ENCODE results near the gene WFIKKN1.

WFIKKN1 gene

DNA sequence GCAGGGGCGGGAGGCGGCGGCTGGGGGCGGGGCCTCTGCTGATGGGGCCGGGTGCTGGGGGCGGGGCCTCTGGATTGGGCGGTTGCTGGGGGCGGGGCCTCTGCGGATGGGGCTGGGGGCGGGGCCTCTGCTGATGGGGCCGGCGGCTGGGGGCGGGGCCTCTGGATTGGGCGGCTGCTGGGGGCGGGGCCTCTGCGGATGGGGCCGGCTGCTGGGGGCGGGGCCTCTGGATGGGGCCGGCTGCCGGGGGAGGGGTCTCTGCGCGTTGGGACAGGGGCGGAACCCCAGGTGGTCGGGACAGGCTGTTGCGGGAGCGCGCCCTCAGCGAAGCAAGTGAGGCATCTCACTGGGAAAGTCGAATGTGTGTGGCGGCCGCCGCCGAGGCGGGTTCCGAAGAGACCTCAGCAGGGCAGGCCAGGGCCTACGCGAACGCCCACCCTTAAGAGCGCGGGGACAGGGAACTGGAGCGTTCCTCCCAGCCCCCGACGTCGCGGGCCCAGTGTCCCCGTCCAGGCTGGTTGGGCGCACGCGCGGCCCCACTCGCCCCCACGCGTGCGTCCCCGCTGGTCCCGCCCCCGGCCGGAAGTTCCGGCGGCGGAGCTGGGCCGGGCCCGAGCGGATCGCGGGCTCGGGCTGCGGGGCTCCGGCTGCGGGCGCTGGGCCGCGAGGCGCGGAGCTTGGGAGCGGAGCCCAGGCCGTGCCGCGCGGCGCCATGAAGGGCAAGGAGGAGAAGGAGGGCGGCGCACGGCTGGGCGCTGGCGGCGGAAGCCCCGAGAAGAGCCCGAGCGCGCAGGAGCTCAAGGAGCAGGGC is 49.2 kb downstream of the WFIKKN1 start, which contains the start of gene STUB1:
Gene STUB1, plus strand, starts transcription at position 597 of the 811 bp plus-strand sequence. Its CDS starts 116 bp downstream, at position 713.
- peaks cover 29% of the 10 kb centered on the region for H3K27me3 Mint-ChIP-seq
- DNase-seq: peak; percentile 95
- H3K36me3 Mint-ChIP-seq: peaks cover 15% of the 10 kb centered on the region
- H3K27ac Mint-ChIP-seq: peak within 1 kb of the TSS; percentile 88
- peaks cover 38% of the 10 kb centered on the region for H3K4me1 Mint-ChIP-seq
- H3K4me3 Mint-ChIP-seq: peak within 1 kb of the TSS; percentile 81
- CTCF ChIA-PET: interaction anchor here (0.9 to 1.7 kb wide), 2 partner anchors 12 to 32 kb away, joined by 3 to 6 read pairs; partner anchors contain the start of gene RHOT2
- no peaks in the 10 kb centered on the region for H3K9me3 Mint-ChIP-seq

DNA sequence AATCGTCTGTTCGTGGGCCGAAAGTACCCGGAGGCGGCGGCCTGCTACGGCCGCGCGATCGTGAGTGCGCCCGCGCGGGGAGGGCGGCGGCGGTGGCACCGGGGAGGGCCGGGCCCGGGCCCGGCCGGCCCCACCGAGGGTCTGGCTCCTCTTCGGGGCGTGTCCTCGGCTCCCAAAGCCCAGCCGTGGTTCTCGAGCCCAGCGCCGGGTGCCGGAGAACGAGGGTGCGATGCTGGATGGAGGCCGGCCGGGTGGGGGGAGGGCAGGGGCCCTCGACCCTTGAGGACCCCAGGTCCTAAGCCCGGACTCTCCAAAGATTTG is 49.8 kb downstream of the WFIKKN1 start:
- Mint-ChIP-seq H3K4me1 (peaks cover 38% of the 10 kb centered on the region), H3K9me3 (no peaks in the 10 kb centered on the region), H3K36me3 (peaks cover 16% of the 10 kb centered on the region), H3K4me3 (peak overlapping the region; percentile 81), H3K27ac (peak overlapping the region; percentile 68), H3K27me3 (peaks cover 23% of the 10 kb centered on the region)
- CTCF ChIA-PET: interaction anchor here (0.9 to 1.7 kb wide), 2 partner anchors 13 to 33 kb away, joined by 3 to 6 read pairs; partner anchors contain the start of gene RHOT2
- DNase-seq: no peak

GRCh38 chr16:680967-681745 is 50.4 kb downstream of the WFIKKN1 start:
- Mint-ChIP-seq H3K4me1 (peaks cover 42% of the 10 kb centered on the region), H3K27ac (peak overlapping the region; percentile 68)
- DNase-seq: no peak

GRCh38 chr16:681746-682427 is 51.1 kb downstream of the WFIKKN1 start:
- CTCF ChIA-PET: interaction anchor here (1.7 kb wide), 1 partner anchor 14 kb away, joined by 6 read pairs; the partner anchor contains the start of gene RHOT2
- Mint-ChIP-seq H3K27ac (no peak overlapping the region), H3K27me3 (peaks cover 10% of the 10 kb centered on the region), H3K4me1 (peaks cover 38% of the 10 kb centered on the region), H3K9me3 (no peaks in the 10 kb centered on the region), H3K36me3 (peaks cover 21% of the 10 kb centered on the region), H3K4me3 (peak overlapping the region; percentile 81)
- DNase-seq: no peak

More at GRCh38 chr16:680967-681745, 50.4 kb downstream of the WFIKKN1 start:
- CTCF ChIA-PET: interaction anchor here (1.7 kb wide), 1 partner anchor 13 kb away, joined by 6 read pairs; the partner anchor contains the start of gene RHOT2
- no peaks in the 10 kb centered on the region for H3K9me3 Mint-ChIP-seq
- H3K27me3 Mint-ChIP-seq: peaks cover 17% of the 10 kb centered on the region
- H3K36me3 Mint-ChIP-seq: peaks cover 17% of the 10 kb centered on the region
- peak overlapping the region; percentile 81 for H3K4me3 Mint-ChIP-seq

DNA sequence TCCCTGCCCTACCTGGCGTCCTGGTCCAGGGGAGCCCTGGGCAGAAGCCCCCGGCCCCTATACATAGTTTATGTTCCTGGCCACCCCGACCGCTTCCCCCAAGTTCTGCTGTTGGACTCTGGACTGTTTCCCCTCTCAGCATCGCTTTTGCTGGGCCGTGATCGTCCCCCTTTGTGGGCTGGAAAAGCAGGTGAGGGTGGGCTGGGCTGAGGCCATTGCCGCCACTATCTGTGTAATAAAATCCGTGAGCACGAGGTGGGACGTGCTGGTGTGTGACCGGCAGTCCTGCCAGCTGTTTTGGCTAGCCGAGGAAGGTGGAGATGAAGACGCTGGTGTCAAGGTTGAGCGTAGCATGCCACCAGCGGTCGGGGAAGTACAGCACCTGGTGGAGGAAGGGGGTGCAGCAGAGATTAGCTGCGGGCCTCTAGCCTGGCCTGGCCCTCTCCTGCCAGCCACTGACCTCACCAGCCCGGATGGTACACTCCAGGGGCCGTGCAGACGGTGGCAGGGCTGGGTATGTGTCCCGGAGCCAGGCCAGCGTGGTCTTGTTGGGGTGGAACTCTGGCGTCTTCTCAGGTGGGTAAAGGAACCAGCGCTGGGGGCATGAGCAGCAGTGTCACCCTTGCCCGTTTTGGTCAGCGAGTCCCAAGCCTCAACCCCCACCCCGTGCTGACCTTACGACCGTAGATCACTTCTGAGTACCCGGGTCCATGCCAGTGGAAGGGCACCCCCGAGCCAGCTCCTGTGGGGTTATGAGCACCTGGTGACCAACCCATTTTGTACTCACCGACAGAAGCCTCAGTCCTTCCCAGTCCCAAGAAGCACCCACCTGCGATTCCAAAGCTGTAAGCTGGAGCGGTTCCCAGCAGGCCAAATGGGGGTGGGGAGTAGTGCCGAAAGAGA is 52.0 kb downstream of the WFIKKN1 start:
- CTCF ChIA-PET: no interaction called here
- H3K27me3 Mint-ChIP-seq: peaks cover 4% of the 10 kb centered on the region

GRCh38 chr16:683396-684070 is 52.7 kb downstream of the WFIKKN1 start:
- CTCF ChIA-PET: no interaction called here

More for the DNA sequence above, 52.0 kb downstream of the WFIKKN1 start:
- peak overlapping the region; percentile 74 for H3K4me3 Mint-ChIP-seq
- H3K36me3 Mint-ChIP-seq: peaks cover 22% of the 10 kb centered on the region
- H3K27ac Mint-ChIP-seq: peak overlapping the region; percentile 67
- H3K9me3 Mint-ChIP-seq: no peaks in the 10 kb centered on the region
- peaks cover 36% of the 10 kb centered on the region for H3K4me1 Mint-ChIP-seq
- no peak for DNase-seq

More at GRCh38 chr16:683396-684070, 52.7 kb downstream of the WFIKKN1 start:
- H3K36me3 Mint-ChIP-seq: peaks cover 22% of the 10 kb centered on the region
- H3K27me3 Mint-ChIP-seq: peaks cover 4% of the 10 kb centered on the region
- H3K9me3 Mint-ChIP-seq: no peaks in the 10 kb centered on the region
- H3K4me1 Mint-ChIP-seq: peaks cover 36% of the 10 kb centered on the region
- DNase-seq: no peak
- H3K4me3 Mint-ChIP-seq: peak overlapping the region; percentile 74
- H3K27ac Mint-ChIP-seq: peak overlapping the region; percentile 67
